Left lobe of liver (tissue), 2 donors: ENCODE data around the gene WBP4. TPM values are rescaled to one million over a fixed set of nuclear protein-coding genes. Genes with fewer than 3 reads are reported as not detected.
A peak's percentile ranks its signal among the peaks of the same experiment; 100 is the strongest.
"Not testable (repeated sequence)": the region's sequence is repeated elsewhere in the genome, so short reads cannot be mapped to it uniquely, and the experiment has no call there.

ENCODE experiments used
- ATAC-seq: fragments of 200-7000 bp; cut with Tn5 transposase; one replicate; pipeline ENCODE4 v1.9.1; 2020; ENCODE audit warnings: mild to moderate bottlenecking, moderate library complexity
- DNase-seq: peaks from one replicate; pipeline ENCODE4 v3.0.0-alpha.2; 2020; ENCODE audit warnings: low spot score
- total RNA-seq: library from RNA; stranded (reverse); gene quantifications from one replicate; pipeline ENCODE4 v1.2.1, GENCODE V29; 2021
- donor health status: DM: no; HTN: no; CAD: no; lungs with moderate emphysema.
- donor health status: DM: no; HTN: yes; CAD: no.

Gene WBP4, protein sequence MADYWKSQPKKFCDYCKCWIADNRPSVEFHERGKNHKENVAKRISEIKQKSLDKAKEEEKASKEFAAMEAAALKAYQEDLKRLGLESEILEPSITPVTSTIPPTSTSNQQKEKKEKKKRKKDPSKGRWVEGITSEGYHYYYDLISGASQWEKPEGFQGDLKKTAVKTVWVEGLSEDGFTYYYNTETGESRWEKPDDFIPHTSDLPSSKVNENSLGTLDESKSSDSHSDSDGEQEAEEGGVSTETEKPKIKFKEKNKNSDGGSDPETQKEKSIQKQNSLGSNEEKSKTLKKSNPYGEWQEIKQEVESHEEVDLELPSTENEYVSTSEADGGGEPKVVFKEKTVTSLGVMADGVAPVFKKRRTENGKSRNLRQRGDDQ
- total RNA-seq, result 3.9 TPM

GRCh38 chr13:41061075-41061913, at the start of gene WBP4:
Gene WBP4 (plus strand): TSS chr13:41061509. CDS start chr13:41061674, 165 bp downstream.
- DNase-seq (peak; percentile 96), ATAC-seq (peak; percentile 77)

GRCh38 chr13:41012536-41012935, 48.8 kb upstream of the WBP4 start:
- no peak for DNase-seq
- no peak for ATAC-seq

GRCh38 chr13:41013835-41014234, 47.5 kb upstream of the WBP4 start:
- ATAC-seq (no peak), DNase-seq (no peak)

DNA sequence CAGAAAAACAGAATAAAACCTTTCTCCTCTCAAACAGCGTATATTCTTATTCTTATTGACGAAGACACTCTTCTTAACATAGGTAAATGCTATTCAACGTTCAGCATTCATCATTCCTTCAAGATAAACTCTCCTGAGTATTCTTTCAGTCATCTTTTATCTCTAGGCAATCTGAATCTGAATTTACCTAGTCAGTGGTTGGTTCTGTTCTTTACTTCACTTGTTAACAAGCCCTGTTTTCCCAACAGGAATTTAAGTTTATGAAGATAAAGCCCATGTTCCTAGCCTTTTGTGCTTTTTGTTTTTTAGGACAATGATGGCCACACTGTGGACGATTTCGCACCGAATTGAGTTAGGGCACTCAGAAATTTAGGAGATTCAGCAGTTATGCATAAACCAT, 45.4 kb upstream of the WBP4 start:
- no peak for ATAC-seq
- no peak for DNase-seq

DNA sequence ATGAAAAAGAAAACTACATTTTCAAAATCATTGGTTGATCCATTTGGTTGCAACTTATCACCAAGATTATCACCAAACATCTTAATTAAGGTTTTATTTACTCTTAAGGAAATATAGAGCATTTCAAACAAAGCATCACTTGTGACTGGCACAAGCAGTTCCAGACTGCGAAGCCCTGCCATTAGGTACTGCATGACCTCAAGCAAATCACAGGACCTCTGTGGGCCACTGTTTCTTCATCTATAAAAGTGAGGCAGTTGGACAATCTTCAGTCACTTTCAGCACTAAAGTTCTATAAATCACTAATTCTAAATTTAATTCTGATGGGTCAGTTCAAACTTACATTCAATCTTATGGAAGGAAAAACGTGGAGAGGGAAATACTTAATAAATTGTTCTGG, 44.1 kb upstream of the WBP4 start:
- DNase-seq (no peak), ATAC-seq (peak; percentile 35)

DNA sequence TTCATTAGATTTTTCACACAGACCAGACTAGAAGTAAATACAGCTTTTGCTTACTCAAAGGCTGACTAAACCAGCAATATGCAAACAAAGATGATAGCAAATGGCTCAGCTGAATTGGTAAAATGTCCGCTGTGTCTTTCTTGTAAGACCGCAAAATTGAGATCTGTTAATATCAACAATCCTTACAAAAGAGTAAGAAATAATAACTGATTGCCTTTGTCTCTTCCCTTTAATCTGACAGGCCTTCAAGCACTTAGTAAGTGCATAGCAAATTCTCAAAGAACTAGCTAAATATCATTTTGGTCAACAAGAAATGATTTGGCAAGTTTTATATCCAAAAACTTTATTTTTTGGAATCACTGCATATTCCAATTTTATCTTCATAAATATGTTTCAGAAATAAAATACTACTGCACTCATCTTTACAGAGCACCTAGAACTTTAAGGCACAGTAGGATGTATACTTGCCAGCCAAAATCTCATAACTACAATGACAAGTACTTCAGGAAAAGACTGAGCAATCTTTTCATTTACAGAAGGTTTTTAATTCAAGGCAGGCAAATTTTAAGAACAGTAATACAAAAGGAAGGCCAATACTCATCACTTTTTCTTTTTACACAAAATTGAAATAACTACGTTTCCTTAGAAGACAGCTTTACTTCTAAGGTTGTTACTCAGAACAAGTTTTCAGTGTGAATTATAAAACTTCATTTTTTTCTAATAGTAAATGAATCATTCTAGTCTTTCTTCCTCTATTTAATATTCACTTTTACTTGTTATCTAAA, 43.3 kb upstream of the WBP4 start:
- DNase-seq (no peak), ATAC-seq (peak; percentile 33)

GRCh38 chr13:41018602-41018948, 42.7 kb upstream of the WBP4 start:
- no peak for DNase-seq
- ATAC-seq, result no peak

GRCh38 chr13:41019011-41019487, 42.3 kb upstream of the WBP4 start, which contains the start of gene ELF1:
Gene ELF1 (minus strand): TSS chr13:41019316. CDS start chr13:40982054, 37,262 bp downstream.
- DNase-seq (no peak), ATAC-seq (peak; percentile 50)

DNA sequence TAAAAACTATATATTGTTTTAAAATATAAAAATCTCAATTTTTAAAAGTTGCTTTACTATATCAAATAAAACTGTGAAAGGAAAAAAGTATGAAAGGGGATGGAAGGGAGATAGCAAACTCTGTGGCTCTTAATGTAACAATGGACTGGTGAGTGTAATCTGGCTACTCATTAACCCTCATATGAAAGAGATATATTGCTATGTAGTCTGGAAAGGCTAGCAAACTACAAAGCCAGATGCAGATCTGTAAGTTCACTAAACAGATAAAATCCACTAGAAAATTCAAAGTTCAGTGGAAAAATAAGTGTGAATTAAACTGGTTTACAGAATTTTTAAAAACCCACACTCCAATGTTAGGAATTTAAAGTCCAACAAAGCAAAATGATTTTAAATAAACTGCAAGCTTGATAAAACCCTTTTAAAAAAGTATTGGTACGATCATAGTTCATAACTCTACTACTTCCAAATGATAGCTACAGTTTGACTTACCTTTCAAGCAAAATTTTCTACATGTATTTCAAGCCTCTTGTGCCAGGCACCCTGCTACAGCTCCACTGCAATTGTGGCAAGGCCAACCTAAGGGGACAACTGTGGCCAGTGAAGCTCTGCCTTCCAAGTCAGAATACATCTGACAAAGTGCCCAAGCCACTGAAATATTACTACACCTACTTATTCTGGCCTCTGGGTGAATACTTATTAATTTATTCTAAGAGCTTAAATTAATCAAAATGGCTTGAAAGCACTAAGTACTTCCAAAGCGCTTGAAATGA, 41.5 kb upstream of the WBP4 start:
- DNase-seq, result no peak
- ATAC-seq, result peak; percentile 85

DNA sequence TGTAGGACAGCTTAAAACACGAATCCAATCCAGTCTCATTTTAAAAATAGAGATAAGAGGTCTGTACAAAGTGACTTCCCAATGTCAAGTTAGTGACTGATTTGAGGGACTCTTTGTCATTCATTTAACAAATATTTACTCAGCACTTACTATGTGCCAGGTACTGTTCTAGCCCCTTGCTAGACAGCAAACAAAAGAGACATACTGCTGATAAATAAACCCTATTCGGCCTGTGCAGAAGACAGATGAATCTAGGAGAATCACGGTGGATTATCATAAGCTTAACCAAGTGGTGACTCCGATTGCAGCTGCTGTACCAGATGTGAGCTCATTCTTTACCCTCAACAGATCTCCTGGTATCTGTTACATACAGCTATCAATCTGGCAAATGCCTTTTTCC, 35.8 kb upstream of the WBP4 start:
- ATAC-seq (peak; percentile 75), DNase-seq (no peak)

DNA sequence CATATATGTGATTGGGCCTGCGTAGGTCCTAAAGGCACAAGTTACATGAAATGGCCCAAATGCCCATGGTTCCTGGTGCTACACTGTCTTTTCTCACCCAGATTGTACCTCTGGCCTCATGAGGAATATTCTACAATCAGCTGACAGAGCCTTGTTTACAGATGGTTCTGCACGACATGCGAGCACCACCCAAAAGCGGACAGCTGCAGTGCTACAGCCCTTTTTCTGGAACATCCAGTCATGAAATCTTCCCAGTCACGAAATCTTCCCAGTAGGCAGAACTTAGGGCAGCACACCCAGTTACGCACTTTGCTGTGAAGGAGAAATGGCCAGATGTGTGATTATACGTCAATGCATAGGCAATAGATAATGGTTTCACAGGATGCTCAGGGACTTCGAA, 34.5 kb upstream of the WBP4 start:
- no peak for ATAC-seq

DNA sequence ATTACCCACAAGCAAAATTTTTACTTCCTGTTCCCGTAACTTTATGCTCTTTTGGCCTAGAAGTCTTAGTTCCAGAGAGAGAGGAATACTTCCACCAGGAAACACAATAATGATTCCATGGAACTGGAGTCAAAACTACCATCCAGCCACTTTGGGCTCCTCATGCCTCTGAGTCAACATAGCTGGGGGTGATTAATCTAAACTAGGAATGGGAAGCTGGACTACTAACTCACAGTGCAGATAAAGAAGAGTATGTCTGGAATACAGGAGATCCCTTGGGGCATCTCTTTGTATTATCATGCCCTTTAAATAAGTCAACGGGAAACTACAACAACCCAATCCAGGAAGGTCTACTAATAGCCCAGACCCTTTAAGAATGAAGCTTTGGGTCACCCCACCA, 33.3 kb upstream of the WBP4 start:
- ATAC-seq (no peak), DNase-seq (no peak)

More for the DNA sequence above, 34.5 kb upstream of the WBP4 start:
- no peak for DNase-seq

DNA sequence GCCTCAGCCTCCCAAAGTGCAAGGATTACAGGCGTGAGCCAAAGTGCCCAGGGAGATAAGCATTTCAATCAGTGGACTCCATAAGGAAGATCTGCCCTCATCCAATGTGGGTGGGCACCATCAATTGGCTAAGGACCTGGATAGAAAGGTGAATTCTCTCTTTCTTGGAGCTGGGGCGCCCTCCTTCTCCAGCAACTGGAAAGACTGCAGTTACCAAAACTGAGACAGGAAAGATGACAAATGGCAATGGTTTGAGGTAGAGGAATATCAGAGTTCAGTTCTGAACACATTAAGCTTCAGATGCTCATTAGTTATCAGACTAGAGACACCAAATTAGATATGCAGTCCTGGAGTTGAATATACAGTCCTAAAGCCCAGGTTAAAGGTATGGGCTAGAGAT, 31.7 kb upstream of the WBP4 start:
- no peak for ATAC-seq
- DNase-seq, result no peak

DNA sequence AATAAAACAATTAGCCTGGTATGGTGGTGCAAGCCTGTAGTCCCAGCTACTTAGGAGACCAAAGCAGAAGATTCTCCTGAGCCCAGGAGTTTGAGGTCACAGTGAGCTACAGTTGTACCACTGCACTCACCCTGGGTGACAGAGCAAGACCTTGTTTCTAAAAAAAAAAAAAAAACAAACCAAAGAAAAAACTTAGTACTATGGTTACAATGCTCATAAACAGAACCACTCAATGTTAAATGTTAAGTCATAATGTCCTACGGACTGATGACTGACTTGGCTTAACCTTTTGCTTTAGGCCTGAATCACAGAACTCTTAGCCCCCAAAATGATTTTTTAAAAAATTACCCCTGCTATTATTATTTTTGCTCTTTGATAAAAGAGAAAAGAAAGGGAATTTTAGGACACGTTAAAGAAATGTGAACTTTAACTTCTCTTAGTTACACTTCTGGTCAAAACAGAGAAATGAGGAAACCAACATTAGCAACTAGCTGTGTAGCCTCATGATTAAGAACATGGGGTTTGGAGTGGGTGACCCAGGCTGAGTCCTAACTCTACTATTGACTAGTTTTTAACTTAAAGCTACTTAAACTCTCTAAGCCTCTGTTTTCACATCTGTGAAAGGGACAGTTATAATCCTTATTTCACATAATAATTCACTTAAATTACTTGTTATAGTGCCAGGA, 28.5 kb upstream of the WBP4 start:
- DNase-seq, result no peak
- no peak for ATAC-seq

DNA sequence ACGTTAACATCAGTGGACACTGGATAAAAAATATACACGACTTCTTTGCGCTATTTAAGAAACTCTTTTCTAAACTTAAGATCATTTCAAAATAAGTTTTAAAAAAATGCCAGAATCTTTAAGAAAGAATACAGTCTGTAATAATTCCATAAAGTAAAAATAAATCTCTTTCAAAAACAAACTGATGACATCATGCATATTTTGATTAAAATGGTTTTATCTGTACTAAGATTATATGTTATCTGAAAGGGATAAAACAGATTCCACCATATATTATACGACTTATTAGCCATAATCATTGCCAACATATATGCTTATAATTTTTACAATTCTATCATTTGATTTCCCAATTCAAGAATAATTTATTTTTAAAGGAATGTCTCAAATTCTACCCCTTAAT, 26.9 kb upstream of the WBP4 start:
- ATAC-seq (no peak), DNase-seq (no peak)

DNA sequence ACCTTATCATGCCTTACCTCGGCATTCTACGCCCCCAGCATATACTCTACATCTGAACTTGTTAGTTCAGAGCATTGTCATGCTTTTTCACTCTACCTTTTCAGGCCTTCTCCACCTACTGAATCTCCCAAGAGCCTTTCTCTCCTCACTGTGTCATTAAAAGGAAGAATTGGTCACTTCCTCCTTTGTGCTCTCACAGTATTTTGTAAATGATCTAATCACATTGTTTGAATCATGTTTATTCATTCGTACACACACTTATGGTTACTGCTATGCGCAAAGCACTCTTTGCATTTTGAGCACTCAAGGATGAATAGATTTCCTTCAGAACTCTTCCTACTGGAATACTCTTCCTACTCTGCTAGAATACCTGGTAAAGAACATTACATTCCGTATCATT, 26.4 kb upstream of the WBP4 start:
- ATAC-seq (no peak), DNase-seq (no peak)

DNA sequence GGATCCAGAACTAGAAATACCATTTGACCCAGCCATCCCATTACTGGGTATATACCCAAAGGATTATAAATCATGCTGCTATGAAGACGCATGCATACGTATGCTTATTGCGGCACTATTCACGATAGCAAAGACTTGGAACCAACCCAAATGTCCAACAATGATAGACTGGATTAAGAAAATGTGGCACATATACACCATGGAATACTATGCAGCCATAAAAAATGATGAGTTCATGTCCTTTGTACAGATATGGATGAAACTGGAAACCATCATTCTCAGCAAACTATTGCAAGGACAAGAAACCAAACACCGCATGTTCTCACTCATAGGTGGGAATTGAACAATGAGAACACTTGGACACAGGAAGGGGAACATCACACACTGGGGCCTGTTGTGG, 24.8 kb upstream of the WBP4 start:
- DNase-seq, ATAC-seq: not testable (repeated sequence)

DNA sequence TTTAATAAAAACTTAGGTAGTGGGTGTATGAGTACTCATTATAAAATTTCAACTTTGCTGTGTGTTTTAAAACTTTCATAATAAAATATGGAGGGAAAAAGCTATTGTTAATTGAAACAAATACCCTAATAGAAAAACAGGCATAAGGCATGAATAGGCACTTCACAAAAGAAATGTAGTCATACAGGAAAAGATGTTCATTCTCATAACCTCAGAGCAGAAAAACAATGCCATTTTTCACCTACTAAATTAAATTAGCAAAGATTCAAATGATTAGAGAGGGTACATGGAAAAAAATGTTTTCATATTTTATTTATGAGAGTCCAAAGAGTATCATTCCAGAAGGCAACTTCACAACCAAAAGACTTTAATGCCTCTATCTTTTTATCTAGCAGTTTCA, 21.6 kb upstream of the WBP4 start:
- ATAC-seq (no peak), DNase-seq (no peak)

DNA sequence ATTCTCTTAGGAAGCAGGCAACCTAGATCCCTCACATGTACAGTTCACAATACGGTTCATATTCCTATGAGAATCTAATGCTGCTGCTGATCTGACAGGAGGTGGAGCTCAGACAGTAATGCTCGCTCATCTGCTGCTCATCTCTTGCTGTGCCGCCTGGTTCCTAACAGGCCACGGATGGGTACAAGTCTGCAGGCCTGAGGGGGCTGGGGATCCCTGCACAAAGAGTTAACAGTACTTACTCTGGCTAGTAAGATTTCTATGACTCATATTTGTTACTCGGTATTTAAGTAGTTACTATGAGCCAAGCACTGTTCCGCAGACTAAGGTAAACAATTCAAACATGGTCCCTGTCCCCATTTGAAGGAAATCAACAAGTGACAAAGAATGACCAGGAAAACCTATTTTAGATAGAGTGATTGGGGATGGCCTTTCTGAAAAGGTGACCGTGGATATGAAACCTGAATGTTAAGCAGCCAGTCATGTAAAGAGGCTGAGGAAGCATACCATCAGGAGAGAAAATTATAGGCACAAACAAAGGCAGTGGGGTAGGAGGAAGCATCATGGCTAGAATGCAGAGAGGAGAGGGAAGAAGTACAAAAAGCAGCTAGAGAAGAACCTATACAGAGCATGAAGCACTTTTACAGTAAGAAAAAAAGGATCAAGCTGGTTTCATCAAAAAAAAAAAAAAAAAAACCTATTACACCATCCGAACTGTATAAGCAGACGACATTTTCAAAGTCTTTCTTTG, 20.6 kb upstream of the WBP4 start:
- no peak for DNase-seq
- no peak for ATAC-seq
